GM23338 (cell line): ENCODE measurements around the gene QRICH2.

ENCODE experiments used
- CREB1 ChIP-seq: fragments of 250-450 bp; sonication (Bioruptor Pico); IDR thresholded peaks from 2 replicates; pipeline ENCODE4 v1.5.0; 2020; ENCODE audit warnings: low read depth, mild to moderate bottlenecking, moderate library complexity
- CTCF ChIP-seq, 2 experiments: fragments of 200-600 bp in 1 of 2; sonication (generic) in 1 of 2; conservative IDR thresholded peaks; 2 replicates each; pipeline versions ENCODE4 v1.5.1 to v1.6.1; 2016 to 2017; ENCODE audit warnings: antibody characterized with exemption in 2 of 2, low read depth in 2 of 2, mild to moderate bottlenecking in 2 of 2, moderate library complexity in 1 of 2
- ETS1 ChIP-seq: IDR thresholded peaks from 2 replicates; pipeline ENCODE4 v1.6.1; 2016; ENCODE audit warnings: antibody characterized with exemption
- EZH2 ChIP-seq: fragments of 200-600 bp; sonication (generic); IDR thresholded peaks from one replicate; pipeline ENCODE4 v1.8.0; 2017; ENCODE audit warnings: antibody characterized with exemption, mild to moderate bottlenecking, low read depth; ENCODE audit not compliant: unreplicated experiment
- EZH2phosphoT487 ChIP-seq: fragments of 200-600 bp; sonication (generic); IDR thresholded peaks from one replicate; pipeline ENCODE4 v1.8.1; 2018; ENCODE audit warnings: antibody characterized with exemption; ENCODE audit not compliant: unreplicated experiment
- POLR2AphosphoS5 ChIP-seq: IDR thresholded peaks from 2 replicates; pipeline ENCODE4 v1.6.1; 2016; ENCODE audit warnings: antibody characterized with exemption, low read depth
- REST ChIP-seq: IDR thresholded peaks from one replicate; pipeline ENCODE4 v1.6.1; 2018; ENCODE audit warnings: antibody characterized with exemption; ENCODE audit not compliant: unreplicated experiment
- STAT1 ChIP-seq: IDR thresholded peaks from one replicate; pipeline ENCODE4 v1.6.1; 2016; ENCODE audit warnings: antibody characterized with exemption; ENCODE audit not compliant: unreplicated experiment
- ZNF331 ChIP-seq: fragments of 250-450 bp; sonication (Bioruptor Pico); IDR thresholded peaks from 2 replicates; pipeline ENCODE4 v1.5.0; 2020; ENCODE audit warnings: low read depth, mild to moderate bottlenecking, moderate library complexity

- TF ChIP-seq EZH2: no peak
- no peak for TF ChIP-seq CTCF (conservative IDR thresholded peaks at IDR 0.05; ENCODE audit: low read depth in 2 of 2)
- TF ChIP-seq CREB1 (CRISPR knock-in tag): no peak
- TF ChIP-seq EZH2phosphoT487: no peak
- no peak for TF ChIP-seq POLR2AphosphoS5
- TF ChIP-seq REST: no peak
- TF ChIP-seq STAT1: no peak
- TF ChIP-seq ZNF331 (CRISPR knock-in tag): no peak
- no peak for TF ChIP-seq ETS1
Observed at GRCh38 chr17:76296889-76297288, 11.2 kb downstream of the QRICH2 start.
